SK-MEL-5 (cell line): ENCODE measurements around the gene IL17RB. TPM values are rescaled to one million over a fixed set of nuclear protein-coding genes. Genes with fewer than 3 reads are reported as not detected.

ENCODE experiments used
- DNase-seq: peaks from one replicate; pipeline ENCODE4 v3.0.0-alpha.2; 2016; ENCODE audit warnings: low read depth, low spot score
- in situ Hi-C: cut with HindIII; loops from 2 replicates; pipeline ENCODE4 v1.10.0; 2016; ENCODE audit warnings: low sequenced_read_pairs, high pct_unique_total_duplicates, low pct_unique_long_range_greater_than_20kb
- total RNA-seq: library from RNA; depleted of rRNA; stranded (reverse); fragments of >200 nt; shearing (Covaris generic); gene quantifications from 2 replicates; pipeline ENCODE4 v1.2.3, GENCODE V29; 2014

Gene IL17RB
- total RNA-seq, 1 experiment from 2014 or later: not detected

DNA sequence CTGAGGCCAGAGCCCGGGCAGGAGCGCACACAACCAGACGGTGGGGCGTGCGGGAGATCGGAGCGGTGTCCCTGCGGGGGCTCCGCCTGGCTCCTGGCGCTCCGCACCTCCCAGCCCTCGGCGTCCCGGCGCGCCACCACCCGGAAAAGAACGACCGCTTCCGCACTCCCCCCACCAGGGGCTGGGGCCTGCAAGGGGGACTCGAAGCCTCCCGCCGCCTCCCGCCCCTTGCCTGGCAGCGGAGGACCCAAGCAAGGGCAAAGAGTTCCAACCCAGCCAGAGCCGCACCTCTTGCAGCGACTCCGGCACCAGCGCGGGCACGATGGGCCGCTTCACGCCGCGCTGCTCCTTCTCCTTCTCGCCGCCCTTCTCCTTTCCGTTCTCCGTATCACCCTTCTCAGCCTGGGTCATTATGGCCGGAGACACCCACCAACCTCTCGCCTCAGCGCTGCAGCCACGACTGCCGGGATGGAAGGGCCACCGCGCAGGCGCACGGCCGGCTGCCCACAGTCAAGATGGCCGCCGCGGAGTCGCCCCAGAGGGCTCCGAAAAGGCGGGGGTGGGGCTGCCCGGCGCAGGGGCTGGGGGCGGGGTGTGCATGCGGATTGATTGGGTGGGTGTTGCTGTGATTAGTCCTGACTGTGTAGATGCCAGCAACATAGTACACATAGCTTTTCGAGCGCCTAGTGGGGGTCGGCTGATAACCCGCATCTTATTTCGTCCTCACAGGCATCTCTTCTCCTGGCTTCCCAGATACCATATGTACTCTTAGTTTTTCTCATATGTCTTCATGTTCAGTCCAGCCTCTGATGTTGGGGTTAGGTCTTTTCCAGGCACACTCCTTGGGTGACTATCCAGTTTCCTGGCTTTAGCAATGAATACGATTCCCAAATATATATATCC, 35.6 kb downstream of the IL17RB start, which contains the start of gene ACTR8:
TSS of gene ACTR8 (minus strand) at position 462 of the 903 bp plus-strand sequence. CDS start at position 411, 51 bp downstream.
- in situ Hi-C loops: no loop called here
- peak; percentile 84 for DNase-seq

DNA sequence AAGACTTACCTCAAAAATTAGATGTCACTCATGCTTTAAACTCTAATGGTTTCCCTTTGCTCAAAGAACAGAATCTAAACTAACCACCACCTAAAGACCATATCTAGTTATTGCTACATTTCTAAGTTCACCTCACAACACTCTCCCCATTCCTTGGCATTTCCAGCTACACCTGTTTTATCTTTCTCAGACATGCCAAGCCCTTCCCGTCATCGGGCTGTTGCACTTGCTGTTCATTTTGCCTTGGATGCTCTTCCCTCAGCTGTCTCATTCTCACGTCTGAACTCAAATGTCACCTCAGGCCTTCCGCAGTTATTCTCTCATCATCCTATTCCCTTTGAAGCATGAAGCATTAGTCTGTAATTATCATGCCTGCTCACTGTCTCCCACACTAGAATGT, 36.6 kb downstream of the IL17RB start:
- no peak for DNase-seq
- in situ Hi-C loops: no loop called here

DNA sequence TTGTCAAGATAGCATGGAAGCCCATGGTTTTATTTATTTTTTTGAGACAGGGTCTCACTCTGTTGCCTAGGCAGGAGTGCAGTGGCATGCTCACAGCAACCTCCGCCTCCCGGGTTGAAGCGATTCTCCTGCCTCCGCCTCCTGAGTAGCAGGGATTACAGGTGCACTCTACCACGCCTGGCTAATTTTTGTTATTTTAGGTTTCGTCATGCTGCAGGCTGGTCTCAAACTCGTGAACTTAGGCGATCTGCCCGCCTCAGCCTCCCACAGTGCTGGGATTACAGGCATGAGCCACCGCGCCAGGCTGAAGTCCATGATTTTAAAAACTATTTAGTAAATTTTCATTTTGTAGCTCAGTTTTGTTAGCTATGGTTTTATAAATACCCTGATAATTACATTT, 38.3 kb downstream of the IL17RB start:
- in situ Hi-C loops: no loop called here
- DNase-seq: no peak

DNA sequence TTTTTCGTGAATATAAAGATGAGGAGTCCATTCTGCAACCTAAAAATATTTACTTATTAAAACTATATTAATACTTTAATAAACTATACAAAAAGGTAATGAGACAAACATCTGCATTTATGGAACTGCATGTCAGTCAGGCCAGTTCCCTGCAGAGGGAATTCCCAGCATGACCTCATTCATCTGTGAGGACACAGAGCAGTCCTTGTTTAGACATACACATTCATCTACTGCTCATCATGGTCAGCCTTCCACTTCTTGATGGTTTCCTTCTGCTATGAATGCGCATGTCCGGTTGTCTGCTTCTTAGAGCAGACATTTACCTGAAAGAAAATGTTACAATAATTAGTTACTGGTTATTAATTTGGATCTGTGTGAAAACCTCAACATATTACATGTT, 38.9 kb downstream of the IL17RB start:
- DNase-seq: peak; percentile 93
- in situ Hi-C loops: no loop called here

DNA sequence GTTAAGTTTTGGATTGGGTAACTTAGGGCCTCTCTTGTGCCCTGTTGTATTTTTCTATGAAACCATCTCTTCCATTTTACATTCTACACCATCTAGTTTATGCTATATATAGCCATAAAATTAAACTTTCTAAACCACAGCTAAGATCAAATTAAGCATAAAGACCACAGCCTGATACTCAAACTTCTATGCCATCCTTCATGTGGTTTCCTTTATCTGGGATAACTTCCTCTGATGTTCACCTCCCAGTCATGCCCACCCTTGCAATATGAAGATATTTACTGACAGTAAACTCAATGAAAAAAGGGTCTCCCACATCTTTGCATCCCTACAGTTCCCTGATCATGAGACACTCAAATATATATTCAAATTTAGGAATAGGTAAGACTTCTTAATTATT, 41.1 kb downstream of the IL17RB start:
- DNase-seq: no peak
- in situ Hi-C loops: no loop called here

DNA sequence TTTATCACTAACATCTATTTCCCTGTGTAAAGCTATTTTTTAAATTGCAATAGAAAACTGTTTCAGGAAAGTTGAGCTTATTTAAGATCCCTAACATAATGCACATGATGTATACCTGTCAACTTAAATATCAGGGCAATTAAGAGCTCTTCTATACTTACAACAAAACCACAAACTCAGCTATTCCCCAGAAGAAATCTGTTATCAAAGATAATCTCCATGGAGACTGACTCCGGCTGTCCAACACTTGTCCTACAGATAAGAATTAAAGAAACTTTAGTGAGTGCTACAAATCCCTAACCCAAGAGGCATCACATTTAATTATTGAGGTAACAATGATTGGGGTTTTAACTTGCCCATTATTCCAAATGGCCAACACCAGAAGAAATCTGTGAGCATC, 41.9 kb downstream of the IL17RB start:
- in situ Hi-C loops: no loop called here
- DNase-seq: no peak

DNA sequence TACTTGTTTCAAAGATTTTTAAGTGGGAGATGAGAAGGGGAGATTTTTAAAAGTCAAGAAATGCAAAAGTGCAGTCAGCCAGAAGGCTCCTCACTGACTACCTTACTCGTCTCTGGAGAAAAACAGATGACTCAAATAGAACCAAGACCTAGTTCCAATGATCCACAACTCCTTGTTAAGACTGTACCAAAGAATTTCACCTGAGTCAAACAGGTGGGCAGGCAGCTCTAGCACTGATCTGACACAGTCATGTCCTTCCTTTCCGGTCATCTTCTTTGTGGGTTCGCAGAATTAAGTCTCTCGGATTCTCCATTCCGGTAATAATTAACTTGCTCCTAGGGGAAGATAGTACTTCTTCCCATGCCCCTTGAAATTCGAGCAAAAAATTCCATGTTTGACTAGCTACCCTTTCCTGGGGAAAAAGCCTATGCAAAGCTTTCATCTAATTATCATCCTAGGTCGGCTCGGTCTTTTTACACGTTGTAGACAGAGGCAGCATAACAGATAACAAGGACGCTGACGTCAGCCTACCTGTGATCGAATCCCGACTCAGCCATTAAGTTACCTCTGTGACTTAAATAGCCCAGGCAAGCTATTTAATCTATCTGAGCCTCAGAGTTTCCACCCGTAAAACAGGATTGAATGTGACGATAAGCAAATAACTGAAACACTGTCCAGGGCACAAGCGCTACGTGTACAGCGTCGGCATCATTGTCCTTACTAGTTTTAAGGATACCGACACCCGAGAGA, 44.5 kb downstream of the IL17RB start:
- peak; percentile 22 for DNase-seq

DNA sequence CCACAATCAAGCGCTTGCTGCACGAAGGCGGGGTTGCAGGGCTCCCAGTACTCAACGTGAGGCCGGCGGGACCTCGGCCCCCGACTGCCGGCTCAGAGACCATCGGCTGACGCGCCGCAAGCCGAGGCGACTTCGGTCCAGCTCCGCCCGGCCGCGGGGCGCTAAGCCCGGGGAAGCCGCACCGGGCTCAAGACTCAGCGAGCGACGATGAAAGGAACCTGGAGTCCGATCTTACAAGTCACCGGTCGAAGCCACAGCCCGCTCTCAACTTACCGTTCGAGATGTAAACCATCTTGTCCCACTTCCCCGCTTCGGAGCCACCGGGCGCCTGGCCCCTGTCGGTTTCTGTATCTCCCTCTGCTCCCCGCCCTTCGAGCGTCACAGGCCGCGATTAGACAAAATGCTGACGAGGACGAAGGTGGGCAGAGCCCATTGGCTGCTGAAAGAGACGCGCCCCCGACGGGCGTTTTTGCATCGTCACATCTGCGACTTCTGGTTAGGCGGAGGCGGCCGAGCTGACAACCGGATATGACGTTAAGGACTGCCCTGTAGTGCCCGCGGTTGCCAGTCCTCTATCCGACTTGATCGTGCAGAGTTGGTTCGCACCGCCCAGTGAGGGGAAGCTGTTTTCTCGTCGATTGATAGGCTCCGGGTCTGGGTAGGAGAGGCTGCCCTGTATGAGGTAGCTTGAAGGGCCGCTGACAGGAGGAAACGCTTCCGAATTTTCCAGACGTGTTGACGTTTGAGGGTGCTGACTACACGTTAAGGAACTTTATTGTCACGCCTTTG, 45.3 kb downstream of the IL17RB start, which contains the start of gene SELENOK:
TSS of gene SELENOK (minus strand) at position 363 of the 789 bp plus-strand sequence.
- DNase-seq: peak; percentile 99
- in situ Hi-C loops: no loop called here

More for the DNA sequence above, 44.5 kb downstream of the IL17RB start:
- in situ Hi-C loops: no loop called here

DNA sequence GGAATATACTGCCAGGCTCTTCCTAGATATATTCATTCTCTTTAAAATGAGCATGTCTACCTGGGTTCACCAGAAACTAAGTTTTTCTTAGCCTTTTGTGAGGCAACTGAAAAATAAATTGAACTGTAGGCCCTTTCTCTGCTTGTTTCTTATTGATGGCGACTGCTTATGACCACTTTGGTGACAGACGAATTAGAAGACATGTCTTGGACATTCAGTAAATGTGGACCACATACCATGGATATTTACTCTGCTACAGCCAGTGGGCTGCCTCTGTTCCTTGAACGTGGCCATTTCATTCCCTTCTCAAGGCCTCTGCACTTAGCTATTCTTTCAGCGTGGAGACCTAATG, 45.9 kb downstream of the IL17RB start:
- in situ Hi-C loops: no loop called here
- no peak for DNase-seq

DNA sequence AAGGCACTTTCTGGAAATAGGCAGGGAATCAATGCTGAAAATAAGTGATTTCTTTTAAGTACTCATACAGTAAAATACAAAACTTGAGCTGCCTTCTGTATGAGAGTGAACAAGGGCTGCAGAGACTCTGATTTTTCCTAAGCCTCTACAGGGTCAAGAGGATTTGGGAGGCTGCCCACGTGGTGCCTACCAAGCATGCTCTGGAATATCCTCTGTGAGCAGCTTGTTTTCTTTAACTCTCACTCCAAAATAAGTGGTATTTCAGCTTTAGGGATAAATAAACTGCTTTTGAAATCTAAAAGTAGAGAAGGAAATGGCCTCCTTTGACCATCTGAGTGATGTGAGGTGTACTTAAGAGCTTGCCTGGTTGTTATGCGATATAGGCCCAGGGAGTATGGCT, 53.4 kb downstream of the IL17RB start:
- in situ Hi-C loops: no loop called here
- no peak for DNase-seq

DNA sequence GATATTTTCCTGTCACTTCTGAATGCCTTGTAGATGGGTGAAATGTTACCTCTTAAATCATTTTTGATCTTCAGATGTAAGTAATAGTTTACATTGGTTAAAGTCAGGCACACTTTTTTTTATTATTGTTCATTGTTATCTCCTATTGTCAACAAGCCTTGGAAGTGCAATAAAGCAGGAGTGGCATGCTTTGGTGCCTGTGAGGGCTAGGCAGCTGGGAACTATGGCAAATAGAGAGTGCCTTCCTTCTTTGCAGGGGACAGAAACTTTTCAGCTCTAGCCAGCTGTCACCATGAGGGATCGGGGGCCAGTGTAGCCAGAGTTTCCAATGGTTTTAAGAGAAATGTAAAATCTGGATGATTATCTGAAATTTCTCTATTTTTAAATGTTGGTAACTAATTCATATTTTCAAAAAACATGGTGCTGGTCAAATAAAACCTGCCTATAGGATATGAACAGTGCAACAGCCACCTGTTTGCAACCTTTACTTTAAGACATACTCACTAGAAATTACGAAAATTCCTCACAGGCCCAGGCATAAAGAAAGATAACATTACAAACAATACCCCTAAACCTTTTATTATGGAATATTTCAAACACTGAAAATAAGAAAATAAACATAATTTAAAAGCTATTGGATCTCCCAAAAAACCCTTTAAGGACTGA, 54.4 kb downstream of the IL17RB start:
- in situ Hi-C loops: no loop called here
- DNase-seq: no peak

DNA sequence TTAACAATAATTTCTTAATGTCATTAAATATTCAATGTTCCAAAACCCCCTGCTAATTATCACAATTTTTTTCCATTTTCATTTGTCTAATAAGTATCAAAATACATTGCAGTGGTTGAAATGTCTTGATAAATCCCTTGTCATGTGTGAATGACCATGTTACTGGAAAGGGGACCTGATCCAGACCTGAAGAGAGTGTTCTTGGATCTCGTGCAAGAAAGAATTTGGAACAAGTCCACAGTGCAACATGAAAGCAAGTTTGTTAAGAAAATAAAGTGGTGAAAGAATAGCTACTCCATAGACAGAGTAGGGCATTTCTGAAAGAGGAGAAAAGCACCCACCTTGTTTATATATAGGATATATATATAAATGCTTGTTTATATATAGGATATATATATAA, 55.7 kb downstream of the IL17RB start:
- in situ Hi-C loops: no loop called here

DNA sequence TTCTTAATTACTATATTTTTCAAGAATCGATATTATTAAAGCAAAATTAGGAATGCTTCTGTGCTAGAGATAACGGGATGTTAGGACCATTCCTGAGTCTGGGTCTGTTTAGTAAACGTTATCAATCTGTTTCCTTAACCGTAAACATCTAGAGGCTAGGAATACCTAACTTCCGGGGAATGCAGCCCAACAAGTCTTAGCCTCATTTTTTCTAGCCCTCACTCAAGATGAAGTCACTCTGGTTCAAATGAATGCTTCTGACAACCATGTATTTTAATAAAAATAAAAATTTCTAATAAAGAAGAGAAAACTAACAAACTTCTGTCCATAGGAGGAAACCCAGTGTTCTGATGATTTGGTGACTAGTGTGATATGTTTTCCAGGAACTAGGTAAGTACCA, 56.3 kb downstream of the IL17RB start:
- no peak for DNase-seq
- in situ Hi-C loops: no loop called here

More for the DNA sequence above, 55.7 kb downstream of the IL17RB start:
- DNase-seq: no peak

DNA sequence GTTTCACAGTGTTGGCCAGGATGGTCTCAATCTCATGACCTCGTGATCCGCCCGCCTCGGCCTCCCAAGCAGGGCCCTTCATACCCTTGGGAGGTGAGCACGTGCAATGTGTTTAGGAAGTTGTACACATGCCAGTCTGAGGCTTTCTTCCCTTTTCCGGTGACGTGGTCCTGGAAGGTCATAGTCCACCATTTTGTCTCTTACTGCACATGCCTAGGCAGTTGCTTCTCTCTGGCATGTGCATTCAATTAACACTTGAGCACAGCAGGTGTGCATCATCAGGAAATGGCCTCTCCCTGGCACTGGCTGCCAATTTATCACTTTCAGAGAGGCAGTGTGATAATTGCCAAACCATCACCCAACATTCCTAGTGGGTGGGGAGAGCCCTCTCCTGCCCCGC, 67.0 kb downstream of the IL17RB start:
- in situ Hi-C loops: no loop called here
- no peak for DNase-seq
